PC-3 (cell line): Measurements from ENCODE around the gene TIMM44. TPM values are rescaled to one million over a fixed set of nuclear protein-coding genes. Genes with fewer than 3 reads are reported as not detected.

Experiments used
- ATAC-seq: fragments of 200-7000 bp; cut with Tn5 transposase; 2 replicates; pipeline ENCODE4 v1.9.1; 2020; ENCODE audit warnings: mild to moderate bottlenecking, moderate library complexity
- BruUV-seq: library from RNA; stranded (reverse); fragments of 400-500 nt; replicated peaks from 2 replicates; lab custom pipeline; 2021; lab: Mats Ljungman, UMichigan
- CTCF ChIA-PET: fragments of 300-600 bp; sonication (Branson Sonifier 250); formaldehyde crosslinking; loops from one replicate; lab custom pipeline; 2022; ENCODE audit warnings: antibody characterized with exemption; lab: Charles Lee
- POLR2A ChIA-PET: fragments of 300-600 bp; sonication (Branson Sonifier 250); formaldehyde crosslinking; loops from one replicate; lab custom pipeline; 2022; ENCODE audit warnings: antibody characterized with exemption; ENCODE audit not compliant: unreplicated experiment; lab: Charles Lee
- DNase-seq: peaks from one replicate; pipeline ENCODE4 v3.0.0-alpha.2; 2015
- H2AFZ ChIP-seq: fragments of 300-600 bp; sonication (generic); 2 replicates; pipeline ENCODE4 v1.6.0; 2016; ENCODE audit warnings: antibody characterized with exemption, low read length
- H3F3A ChIP-seq: fragments of 300-600 bp; sonication (generic); one replicate; pipeline ENCODE4 v1.6.0; 2017; ENCODE audit warnings: antibody characterized with exemption, low read length, control low read depth, mild to moderate bottlenecking; ENCODE audit not compliant: unreplicated experiment
- H3K27ac ChIP-seq: fragments of 300-600 bp; sonication (generic); 2 replicates; pipeline ENCODE4 v1.5.1; 2016; ENCODE audit warnings: mild to moderate bottlenecking, low read length
- H3K27me3 ChIP-seq: fragments of 300-600 bp; sonication (generic); 2 replicates; pipeline ENCODE4 v1.6.1; 2016; ENCODE audit warnings: low read length, mixed read lengths
- H3K36me3 ChIP-seq: fragments of 300-600 bp; sonication (generic); 2 replicates; pipeline ENCODE4 v1.6.1; 2016; ENCODE audit warnings: low read depth, mixed run types, low read length, mixed read lengths
- H3K4me1 ChIP-seq: fragments of 300-600 bp; sonication (generic); 2 replicates; pipeline ENCODE4 v1.5.1; 2016; ENCODE audit warnings: low read length; ENCODE audit not compliant: insufficient read depth
- H3K4me2 ChIP-seq: fragments of 300-600 bp; sonication (generic); 2 replicates; pipeline ENCODE4 v1.6.0; 2016; ENCODE audit warnings: low read length
- H3K4me3 ChIP-seq: fragments of 300-600 bp; sonication (generic); 2 replicates; pipeline ENCODE4 v1.5.1; 2016; ENCODE audit warnings: mild to moderate bottlenecking, low read length, mixed read lengths
- H3K79me2 ChIP-seq: fragments of 300-600 bp; sonication (generic); 2 replicates; pipeline ENCODE4 v1.6.1; 2017; ENCODE audit warnings: low read length, mixed read lengths
- H3K9ac ChIP-seq: fragments of 300-600 bp; sonication (generic); 2 replicates; pipeline ENCODE4 v1.6.0; 2016; ENCODE audit warnings: mild to moderate bottlenecking, low read length
- H3K9me2 ChIP-seq: fragments of 300-600 bp; sonication (generic); replicated peaks from 2 replicates; pipeline ENCODE4 v1.6.1; 2016; ENCODE audit warnings: mixed run types, low read length, mixed read lengths
- H3K9me3 ChIP-seq: fragments of 300-600 bp; sonication (generic); 2 replicates; pipeline ENCODE4 v1.6.1; 2016; ENCODE audit warnings: low read length, mixed read lengths
- H4K20me1 ChIP-seq: fragments of 300-600 bp; sonication (generic); 2 replicates; pipeline ENCODE4 v1.6.1; 2016; ENCODE audit warnings: low read length, mixed read lengths
- CTCF ChIP-seq: fragments of 300-600 bp; sonication (generic); conservative IDR thresholded peaks from 2 replicates; pipeline ENCODE4 v1.5.1; 2017; ENCODE audit warnings: antibody characterized with exemption, low read depth, mild to moderate bottlenecking, low read length
- EZH2 ChIP-seq: fragments of 300-600 bp; sonication (generic); IDR thresholded peaks from one replicate; pipeline ENCODE4 v1.6.1; 2017; ENCODE audit warnings: antibody characterized with exemption, mild to moderate bottlenecking, low read length; ENCODE audit not compliant: unreplicated experiment
- EZH2phosphoT487 ChIP-seq: fragments of 300-600 bp; sonication (generic); IDR thresholded peaks from 2 replicates; pipeline ENCODE4 v1.6.1; 2018; ENCODE audit warnings: mild to moderate bottlenecking, antibody characterized with exemption, low read length, borderline replicate concordance
- intact Hi-C: fragments of 100-400 bp; cut with micrococcal nuclease; formaldehyde crosslinking; loops from 2 replicates; pipeline ENCODE4 v1.9.0; 2023
- total RNA-seq: library from RNA; depleted of rRNA; stranded (reverse); fragments of >200 nt; gene quantifications from 2 replicates; pipeline ENCODE4 v1.2.3, GENCODE V29; 2014

The TIMM44 gene
- total RNA-seq, 1 experiment from 2014 or later: 191 TPM

GRCh38 chr19:7959211-7959610 lies 15.7 kb upstream of the TIMM44 start:
- Histone ChIP-seq H3K36me3 (peaks cover 34% of the 10 kb centered on the region; the same call in 1 of the 2 replicates), H3K9me3 (no peaks in the 10 kb centered on the region), H3K27me3 (no peaks in the 10 kb centered on the region), H3K9ac (no peak overlapping the region), H3K79me2 (no peaks in the 10 kb centered on the region), H3K4me3 (no peak overlapping the region), H3K27ac (no peak overlapping the region), H3F3A (peaks cover 7% of the 10 kb centered on the region), H3K9me2 (no peaks in the 10 kb centered on the region), H4K20me1 (no peaks in the 10 kb centered on the region), H3K4me2 (no peak overlapping the region), H2AFZ (no peak overlapping the region), H3K4me1 (no peaks in the 10 kb centered on the region)
- TF ChIP-seq CTCF: no peak
- no peak for TF ChIP-seq EZH2
- TF ChIP-seq EZH2phosphoT487: no peak
- ChIA-PET POLR2A (interaction anchor here (0.7 kb wide), 1 partner anchor 109 kb away, joined by 3 read pairs; no protein-coding TSS in a partner anchor), CTCF (no interaction called here)
- DNase-seq (no peak), ATAC-seq (no peak)
- intact Hi-C loops: no loop called here
- BruUV-seq: no TSS peak

GRCh38 chr19:7955696-7956095 lies 12.2 kb upstream of the TIMM44 start:
- TF ChIP-seq EZH2: no peak
- no peak for TF ChIP-seq EZH2phosphoT487
- Histone ChIP-seq H3K4me3 (no peak overlapping the region), H3K79me2 (no peaks in the 10 kb centered on the region), H3K9ac (no peak overlapping the region), H2AFZ (no peak overlapping the region), H3K4me1 (peaks cover 9% of the 10 kb centered on the region), H3K27ac (no peak overlapping the region), H4K20me1 (no peaks in the 10 kb centered on the region), H3K9me2 (no peaks in the 10 kb centered on the region), H3K4me2 (no peak overlapping the region), H3K36me3 (peaks cover 8% of the 10 kb centered on the region; the same call in 1 of the 2 replicates), H3K9me3 (no peaks in the 10 kb centered on the region), H3F3A (peaks cover 7% of the 10 kb centered on the region), H3K27me3 (no peaks in the 10 kb centered on the region)
- intact Hi-C loops: no loop called here
- no TSS peak for BruUV-seq
- no peak for DNase-seq
- ChIA-PET CTCF (no interaction called here), POLR2A (no interaction called here)
- ATAC-seq: no peak

- Histone ChIP-seq H3K27ac (no peak overlapping the region), H3K27me3 (no peaks in the 10 kb centered on the region), H3K9ac (no peak overlapping the region), H3F3A (no peaks in the 10 kb centered on the region), H3K79me2 (no peaks in the 10 kb centered on the region), H3K9me2 (no peaks in the 10 kb centered on the region), H4K20me1 (no peaks in the 10 kb centered on the region), H3K4me3 (no peak overlapping the region), H3K36me3 (peaks cover 2% of the 10 kb centered on the region; the same call in 1 of the 2 replicates), H3K4me1 (peaks cover 9% of the 10 kb centered on the region), H3K9me3 (no peaks in the 10 kb centered on the region), H2AFZ (no peak overlapping the region), H3K4me2 (no peak overlapping the region)
- DNase-seq (no peak), ATAC-seq (no peak)
- no peak for TF ChIP-seq CTCF
- ChIA-PET POLR2A (no interaction called here), CTCF (no interaction called here)
- no TSS peak for BruUV-seq
- intact Hi-C loops: no loop called here
Measured at GRCh38 chr19:7953576-7953975, 10.1 kb upstream of the TIMM44 start.
